HG03469 (cell line): Measurements from ENCODE around the gene TBC1D2B.

Source experiments
- ATAC-seq: cut with Tn5 transposase; IDR thresholded peaks from one replicate; pipeline ENCODE4 v1.9.1; 2021; ENCODE audit warnings: mild to moderate bottlenecking, moderate library complexity, moderate number of reproducible peaks; ENCODE audit not compliant: unreplicated experiment

The TBC1D2B gene

DNA sequence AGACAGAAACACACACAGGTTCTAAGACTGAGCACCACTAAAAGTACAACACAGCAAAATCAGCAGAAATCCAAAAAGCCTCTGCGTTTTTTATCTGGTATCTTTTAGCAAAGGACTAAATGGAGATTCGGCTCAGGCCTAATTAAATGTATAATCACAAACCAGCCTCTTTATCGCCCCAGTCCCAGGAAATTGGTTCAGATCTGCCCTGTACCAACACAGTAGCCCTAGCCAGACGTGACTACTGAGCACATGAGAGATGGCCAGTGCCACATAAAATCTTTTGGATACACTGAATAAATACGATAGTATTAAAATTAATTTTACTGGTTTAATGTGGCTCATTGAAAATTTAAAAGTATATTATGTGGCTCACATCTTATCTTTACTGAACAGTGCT, 19.7 kb downstream of the TBC1D2B start:
- ATAC-seq: no peak

DNA sequence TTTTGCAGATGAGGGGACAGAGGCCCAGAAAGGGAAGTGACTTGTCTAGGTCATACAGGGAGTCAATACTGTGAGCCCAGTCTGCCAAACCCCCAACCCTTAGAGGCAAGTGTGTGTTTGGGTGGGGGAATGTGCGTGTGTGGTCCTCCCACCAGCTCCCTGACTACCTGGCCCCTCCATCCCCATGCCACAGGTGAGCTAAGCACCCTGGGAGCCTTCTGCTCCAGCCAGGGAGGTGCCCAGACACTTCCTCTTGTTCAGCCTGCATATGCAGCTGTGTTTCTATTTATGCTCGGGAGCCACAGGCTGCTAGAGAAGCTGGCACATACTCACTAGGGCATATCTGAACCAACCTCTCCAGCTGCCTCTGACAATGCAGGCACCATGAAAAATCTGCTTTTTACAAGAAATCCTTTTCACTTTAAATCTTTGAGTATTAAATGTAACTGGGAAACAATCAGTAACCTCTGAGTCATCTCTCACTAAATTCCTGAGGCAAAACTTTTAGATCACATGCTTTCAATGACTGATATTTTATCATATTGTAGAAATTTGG, 20.7 kb downstream of the TBC1D2B start:
- no peak for ATAC-seq

DNA sequence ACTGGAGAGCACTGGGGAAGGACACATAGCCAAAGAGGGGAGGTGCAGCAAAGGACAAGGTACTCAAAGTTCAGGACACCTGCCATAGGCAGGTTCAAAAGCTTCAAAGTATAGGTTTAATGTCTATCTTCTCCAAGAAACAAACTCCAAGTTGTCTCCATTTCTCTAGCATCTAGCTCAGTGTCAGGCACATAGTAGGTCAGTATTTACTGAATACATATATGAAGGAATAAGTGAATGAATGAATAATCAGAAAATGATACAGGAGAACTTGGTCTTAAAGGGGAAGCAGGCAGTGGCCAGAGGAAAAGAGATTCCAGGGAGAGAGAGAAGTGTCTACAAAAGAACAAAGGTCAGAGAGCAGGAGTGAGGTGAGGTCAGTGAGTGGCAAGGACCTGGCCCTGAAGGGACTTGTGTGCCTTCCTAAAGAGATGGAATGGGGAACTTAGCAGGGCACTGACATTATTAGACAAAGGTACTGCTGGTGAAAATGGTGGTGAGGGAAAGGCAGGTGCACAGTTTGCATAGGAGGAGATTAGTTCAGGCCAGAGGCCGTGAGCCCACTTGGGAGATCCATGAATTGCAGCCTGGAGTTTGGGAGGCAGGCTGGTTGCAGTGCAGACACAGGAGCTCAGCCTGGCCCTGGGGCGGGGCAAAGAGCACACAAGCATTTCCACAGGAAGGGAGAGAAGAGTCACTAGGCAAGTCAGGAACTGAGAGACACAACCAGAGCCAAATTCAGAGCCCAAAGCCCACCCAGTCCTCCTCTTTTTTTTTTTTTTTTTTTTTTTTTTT, 21.4 kb downstream of the TBC1D2B start:
- ATAC-seq: no peak

DNA sequence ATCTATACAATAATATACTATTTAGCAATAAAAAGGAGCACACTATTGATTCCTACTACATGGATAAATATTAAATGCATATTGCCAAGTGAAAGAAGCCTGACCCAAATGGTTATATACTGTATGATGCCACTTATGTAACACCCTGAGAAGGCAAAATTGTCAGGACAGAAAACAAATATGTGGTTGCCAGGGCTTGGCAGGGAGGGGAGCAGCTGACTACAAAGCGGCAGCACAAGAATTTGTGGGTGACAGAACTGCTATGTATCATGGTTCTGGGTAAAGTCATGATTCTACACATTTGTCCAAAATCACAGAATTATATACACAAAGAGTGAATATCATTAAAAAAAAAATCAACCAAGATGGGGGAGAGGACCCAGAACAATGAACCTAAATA, 22.5 kb downstream of the TBC1D2B start:
- ATAC-seq: no peak

DNA sequence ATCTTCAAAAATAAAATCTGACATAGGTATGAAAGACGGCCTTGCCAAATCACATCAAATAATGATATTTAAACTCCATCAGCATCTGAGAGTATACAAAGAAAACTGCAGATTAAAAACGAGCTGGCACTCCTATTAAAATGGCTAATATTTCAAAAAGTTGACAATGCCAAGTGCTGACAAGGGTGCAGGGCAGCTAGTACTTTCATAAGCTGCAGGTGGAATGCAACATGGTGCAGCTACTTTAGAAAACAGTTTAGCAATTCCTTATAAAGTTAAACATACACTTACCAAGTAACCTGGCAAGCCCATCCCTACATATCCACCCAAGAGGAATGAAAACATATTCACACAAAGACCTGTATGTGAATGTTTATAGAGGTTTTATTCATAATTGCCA, 23.0 kb downstream of the TBC1D2B start:
- no peak for ATAC-seq

DNA sequence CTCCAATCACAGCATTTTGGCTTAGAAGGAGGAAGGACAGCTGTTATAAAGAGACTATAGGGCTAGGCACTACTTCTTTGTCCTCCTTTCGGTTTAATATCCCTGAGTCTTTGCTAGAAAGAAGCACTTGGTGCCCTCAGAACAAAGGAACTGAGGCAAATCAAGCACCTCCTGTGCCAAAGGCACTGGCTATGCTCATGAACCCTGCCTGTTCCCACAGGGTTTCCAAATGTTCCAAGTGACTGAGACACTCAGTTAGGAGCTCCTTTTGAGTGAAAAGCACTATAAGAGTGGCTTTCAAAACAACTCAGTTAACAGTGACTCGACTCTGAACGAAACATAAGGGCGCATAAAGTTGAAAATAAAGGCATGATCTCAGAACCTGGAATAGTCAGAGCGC, 25.0 kb downstream of the TBC1D2B start:
- no peak for ATAC-seq

DNA sequence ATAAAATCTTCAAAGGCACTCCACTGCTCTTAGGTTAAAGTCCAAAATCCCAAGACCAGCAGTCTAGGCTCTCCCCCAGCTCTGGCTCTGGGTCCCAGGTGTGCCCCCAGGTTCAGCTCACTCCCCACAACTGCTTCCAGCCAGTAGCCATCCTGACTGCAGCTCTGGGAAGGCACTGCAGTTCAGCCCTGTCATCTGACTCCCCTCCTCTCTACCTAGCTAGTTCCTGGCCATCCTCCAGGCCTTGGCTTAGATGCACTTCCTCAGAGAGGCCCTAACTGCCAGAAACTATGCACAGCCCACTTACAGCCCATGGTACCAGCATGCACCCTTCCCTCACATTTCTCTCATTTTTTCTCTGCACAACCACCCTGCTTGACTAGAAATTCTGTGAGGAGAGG, 25.5 kb downstream of the TBC1D2B start:
- ATAC-seq: no peak

DNA sequence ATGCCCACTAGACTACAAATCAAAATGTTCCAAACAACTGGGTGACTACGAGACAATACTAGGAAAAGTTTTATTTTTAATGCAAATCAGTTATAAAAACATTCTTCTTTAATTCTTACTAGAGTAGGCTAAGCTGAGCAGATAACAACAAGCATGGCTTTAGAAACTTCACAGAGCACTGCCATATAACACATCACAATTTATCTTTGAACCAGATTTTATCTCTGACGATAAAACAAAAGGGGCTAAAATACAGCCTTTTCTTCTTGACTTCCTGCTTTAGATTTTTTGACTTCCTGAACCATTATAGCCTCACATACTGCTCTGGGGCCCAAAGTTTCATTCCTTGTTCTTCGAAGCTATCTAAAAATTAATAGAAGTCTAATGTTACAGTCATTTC, 25.9 kb downstream of the TBC1D2B start:
- no peak for ATAC-seq

DNA sequence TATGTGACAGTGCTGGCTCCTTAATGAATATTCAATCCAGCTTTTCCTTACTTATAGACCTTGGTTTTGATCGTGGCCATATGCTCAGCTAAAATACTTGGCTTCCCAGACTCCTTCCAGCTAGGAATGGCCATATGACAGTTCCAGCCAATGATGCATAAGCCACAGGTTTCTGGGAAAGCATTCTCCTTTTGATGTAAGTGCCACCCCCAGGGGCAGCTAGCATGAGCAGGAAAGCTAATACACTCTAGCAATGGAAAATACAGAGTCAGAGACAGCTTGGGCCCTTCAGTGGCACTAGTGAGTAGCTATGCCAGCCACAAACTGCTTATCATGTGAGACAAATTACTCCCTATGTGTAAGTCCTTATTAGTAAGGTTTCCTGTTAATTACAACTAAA, 26.7 kb downstream of the TBC1D2B start:
- ATAC-seq: no peak

DNA sequence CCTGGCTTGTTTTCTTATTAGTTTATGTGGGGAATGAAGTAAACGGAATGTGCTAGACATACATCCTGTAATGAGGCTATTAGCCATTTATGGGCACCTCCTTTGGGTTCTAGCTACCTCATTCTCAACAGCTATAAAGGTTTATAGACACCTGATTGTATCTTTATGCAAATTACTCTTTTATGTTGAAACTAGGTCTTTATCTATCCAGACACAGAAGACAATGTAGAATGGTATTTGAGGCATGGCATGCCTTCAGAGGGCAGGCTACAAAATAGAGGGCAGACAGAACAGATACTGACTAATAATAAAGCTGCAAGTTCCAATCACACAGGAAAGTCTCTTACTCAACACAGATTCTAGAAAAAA, 27.1 kb downstream of the TBC1D2B start:
- ATAC-seq: no peak

DNA sequence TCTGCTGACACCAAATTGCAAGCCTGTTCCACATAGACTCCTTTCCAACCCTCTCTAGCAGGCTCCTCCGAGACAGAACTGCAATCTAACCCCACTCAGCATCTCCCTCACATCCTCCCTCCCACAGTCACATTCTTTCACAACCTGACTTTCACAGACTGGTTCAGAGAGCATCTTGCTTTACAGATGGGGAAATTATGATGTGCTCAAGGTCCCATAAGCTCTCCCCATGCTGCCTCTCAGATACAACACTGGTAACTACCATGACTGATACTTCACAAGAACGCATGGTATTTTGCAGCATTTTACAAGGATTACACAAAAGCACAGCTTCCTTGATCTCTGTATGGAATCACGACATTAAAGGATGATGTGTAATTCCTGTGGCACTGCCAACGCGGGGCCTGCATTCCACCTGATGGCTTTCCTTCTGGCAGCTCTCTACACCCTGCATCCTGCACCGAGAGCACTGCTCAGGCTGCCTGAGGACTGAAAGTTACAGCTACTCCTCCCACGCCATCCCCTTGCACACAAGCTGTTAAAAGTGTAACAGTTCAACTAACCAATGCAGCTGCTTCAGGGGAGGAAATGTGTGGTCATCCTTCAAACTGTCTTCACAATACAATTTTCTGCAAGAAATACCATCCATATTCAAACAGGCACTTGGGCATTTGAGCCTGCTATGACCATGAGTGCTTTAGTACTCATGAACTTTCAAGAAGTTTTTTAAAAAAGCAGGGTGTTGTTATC, 27.6 kb downstream of the TBC1D2B start:
- ATAC-seq: no peak

DNA sequence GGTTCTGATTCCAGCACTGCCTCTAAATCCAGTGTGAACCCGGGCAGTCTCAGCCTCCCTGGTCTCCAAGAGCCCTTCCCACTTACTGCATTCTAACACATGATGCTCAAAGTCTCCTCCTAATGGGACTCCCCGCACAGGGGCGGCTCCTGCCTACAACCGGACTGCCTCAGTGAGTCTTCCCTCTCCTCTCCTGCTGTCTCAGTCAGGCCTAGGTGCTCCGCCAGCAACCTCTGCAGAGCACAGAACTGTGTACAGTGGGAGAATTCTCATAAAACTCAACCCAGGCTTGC, 28.9 kb downstream of the TBC1D2B start:
- ATAC-seq: no peak

DNA sequence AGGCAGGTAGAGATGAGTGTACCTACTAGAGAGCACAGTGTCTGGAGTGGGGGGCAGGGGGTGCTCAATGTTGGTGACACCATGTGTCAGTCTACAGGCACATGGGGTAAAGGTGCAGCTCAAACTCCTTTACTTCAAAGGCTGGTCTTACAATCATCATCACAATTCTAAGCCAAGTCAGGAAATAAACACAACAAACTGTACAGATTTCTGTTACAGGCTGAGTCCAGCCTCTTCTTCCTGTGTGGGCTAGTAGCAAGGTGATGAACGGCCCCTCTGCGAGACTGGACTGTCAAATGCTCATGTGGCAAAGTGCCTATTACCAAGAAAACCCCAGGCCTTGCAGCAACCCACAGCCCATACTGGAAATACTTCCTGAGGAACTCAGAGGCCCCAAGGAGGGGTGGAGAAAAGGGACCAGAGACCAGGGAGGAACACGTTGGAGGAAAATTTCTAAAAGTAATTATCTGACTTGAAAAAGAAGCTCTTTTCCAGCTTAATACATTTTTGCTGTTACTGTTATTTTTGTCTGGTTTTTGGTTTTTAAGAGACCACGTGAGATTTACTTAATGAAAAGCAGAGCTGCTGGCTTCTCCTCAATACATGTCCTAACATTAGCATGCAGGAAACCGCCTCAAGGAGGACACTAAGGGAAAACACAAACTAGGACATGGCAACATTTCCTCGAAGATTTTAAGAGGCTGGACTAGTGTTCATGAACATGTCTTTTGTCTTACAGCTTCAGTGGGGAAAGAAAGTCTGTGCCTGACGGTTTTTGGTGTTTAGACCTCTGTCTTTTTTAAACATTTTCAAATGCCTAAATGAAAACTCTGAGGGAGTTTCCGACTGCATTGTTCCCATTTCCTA, 29.5 kb downstream of the TBC1D2B start:
- ATAC-seq: no peak

DNA sequence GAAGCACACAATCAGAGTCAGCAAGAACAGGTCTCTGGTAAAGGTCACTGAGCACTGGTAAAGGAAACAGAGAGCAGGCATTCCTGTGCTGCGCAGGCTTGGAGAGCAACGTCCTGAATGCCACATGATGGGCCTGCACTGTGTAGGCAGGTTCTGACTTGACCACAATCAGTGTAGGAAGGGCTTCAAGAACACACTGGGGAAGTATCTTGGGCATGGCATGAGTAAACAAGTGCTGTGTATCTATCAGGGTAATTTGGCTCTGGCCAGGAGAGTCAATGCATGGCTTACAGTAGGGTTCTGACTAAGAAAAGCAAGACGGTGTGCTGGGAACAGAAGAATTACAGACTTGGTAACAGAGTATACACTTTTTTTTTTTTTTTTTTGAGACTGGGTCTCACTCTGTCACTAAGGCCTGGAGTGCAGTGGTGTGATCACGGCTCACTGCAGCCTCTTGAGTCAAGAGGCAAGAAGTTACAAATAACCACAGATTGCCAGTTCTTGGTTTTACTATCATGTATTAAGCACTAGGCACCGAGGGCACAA, 30.6 kb downstream of the TBC1D2B start:
- no peak for ATAC-seq

DNA sequence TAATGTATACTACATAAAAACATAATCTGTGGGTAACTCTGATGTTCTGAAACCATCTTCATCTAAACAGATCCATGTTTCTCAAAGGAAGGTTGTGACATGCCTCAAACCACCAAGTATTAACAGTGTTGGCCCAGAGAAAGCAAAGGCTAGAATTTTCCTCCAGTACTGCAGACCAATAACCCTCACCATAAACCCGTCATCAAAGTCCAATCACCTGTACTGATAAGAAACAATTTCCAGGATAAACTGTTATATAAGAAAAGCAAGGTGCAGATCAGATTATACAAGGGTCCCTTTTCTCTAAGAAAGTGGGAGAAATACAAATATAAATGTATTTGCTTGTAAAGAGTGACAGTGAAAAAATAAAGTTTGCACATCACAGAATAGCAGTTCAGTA, 32.3 kb downstream of the TBC1D2B start:
- ATAC-seq: no peak

DNA sequence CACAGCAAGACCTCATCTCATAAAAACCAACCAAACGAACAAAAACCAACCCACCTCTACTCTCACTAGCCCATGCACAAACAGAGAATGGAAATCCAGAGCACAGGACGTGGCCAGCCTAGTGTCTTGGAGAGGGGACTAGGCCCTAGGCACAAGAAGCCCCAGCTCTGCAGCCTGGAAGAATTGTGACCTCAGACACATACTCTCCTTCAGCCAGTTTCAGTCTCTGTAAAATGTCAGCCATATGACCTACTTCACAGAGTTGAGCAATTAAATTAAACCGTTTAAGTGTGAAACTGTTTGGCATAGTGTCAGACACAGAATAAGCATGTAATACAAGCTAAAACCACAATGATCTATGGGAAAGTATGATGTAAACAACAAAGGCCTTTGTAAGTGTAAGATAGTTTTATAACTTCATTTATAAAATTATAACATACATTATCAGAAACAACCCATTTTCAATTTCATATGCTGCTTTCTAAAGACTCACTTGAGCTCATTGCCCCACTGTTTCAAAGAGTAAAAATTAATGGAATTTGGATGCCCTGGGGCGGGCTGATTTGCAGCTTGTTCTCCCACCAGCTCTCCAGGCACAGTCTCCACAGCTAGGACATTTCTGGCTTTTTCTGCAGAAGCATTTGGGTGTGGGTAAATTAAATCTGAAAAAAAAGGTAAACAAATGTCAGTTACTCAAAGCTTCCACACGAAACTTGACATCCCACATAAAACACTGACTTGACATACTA, 32.9 kb downstream of the TBC1D2B start:
- no peak for ATAC-seq

DNA sequence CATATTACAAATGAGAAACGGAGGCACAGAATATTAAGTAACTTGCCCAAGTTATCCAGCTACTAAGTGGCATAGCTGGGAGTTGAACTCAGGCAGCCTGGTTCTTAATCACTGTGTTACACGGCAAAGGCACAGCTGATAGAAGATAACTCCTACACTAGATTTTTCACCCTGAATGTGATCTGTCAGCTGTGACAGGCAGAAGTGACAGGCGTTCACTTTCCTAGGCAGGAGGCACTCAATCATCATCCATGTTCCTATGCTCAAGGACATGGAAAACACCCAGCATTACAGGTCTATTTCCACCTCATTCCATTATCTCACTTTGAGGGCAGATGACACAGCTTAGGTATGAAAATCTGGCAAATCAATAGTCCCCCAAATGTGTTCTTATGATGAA, 35.6 kb downstream of the TBC1D2B start:
- no peak for ATAC-seq

DNA sequence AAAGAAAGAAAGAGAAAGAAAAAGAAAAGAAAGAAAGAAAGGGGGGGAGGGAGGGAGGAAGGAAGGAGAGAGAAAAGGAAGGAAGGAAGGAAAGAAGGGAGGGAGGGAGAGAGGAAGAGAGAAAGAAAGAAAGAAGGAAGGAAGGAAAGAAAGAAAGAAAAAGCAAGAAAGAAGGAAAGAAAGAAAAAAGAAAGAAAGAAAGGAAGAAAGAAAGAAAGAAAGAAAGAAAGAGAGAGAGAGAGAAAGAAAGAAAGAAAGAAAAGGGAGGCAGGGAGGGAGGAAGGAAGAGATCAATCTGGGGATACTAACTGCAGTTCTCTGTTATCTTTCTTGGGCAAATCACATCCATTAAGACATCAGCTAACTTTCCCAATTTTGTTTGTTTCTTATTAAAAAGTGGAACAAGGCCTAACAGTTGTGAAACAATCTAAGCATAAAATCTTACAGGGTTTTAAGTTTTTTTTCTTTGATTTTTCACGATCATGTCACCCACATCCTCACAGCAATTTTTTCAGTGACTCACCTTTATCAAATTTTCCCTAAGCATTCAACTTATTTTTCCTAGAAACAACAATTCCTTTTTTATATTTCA, 36.8 kb downstream of the TBC1D2B start:
- ATAC-seq: no peak

DNA sequence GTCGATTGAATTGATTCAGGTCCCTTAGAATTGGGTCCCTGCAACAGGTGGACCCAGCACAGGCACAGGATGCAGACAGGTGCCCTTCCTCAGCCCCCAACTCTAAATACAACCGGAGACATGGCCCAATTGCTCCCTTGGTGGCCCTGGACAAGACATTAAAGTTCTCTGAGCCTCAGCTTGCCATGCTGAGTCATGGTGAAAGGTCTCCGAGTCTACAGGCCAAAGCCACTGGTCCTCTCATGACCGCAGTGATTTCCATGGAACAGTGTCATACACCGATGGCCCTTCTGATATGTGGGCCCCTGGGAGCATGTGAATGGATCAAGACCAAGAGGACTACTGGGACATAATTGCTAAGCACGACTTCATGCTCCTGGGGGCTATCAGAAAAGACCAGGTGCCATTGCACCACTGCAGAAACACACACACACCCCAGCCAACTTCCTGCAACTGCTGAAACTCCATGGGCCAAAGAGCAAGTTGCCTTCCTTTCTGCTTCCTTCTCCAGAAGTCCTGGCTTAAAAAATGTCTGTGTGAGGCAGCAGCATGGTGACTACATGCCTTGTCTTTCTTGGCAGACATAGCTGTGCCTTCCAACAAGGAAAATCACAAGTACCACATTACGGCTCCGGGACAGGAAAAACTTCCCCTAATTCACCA, 38.8 kb downstream of the TBC1D2B start:
- no peak for ATAC-seq
